IPS-18a (cell line): ENCODE results near the gene TMEM62.

Experiments
- H3K27ac ChIP-seq: one replicate; pipeline ENCODE4 v1.5.1; 2013; ENCODE audit warnings: low read length
- H3K27me3 ChIP-seq: one replicate; pipeline ENCODE4 v1.6.1; 2013; ENCODE audit warnings: mild to moderate bottlenecking, low read length; ENCODE audit not compliant: control insufficient read depth, insufficient read depth
- H3K36me3 ChIP-seq: one replicate; pipeline ENCODE4 v1.6.1; 2013; ENCODE audit warnings: low read depth, low read length; ENCODE audit not compliant: control insufficient read depth
- H3K4me1 ChIP-seq: one replicate; pipeline ENCODE4 v1.6.1; 2013; ENCODE audit warnings: low read depth, low read length; ENCODE audit not compliant: control insufficient read depth
- H3K4me3 ChIP-seq: one replicate; pipeline ENCODE4 v1.5.1; 2013; ENCODE audit warnings: low read length
- H3K9ac ChIP-seq: one replicate; pipeline ENCODE4 v1.6.1; 2013; ENCODE audit warnings: mild to moderate bottlenecking, low read length, moderate library complexity
- H3K9me3 ChIP-seq: one replicate; pipeline ENCODE4 v1.6.1; 2013; ENCODE audit warnings: low read depth, low read length; ENCODE audit not compliant: control insufficient read depth

The TMEM62 gene

GRCh38 chr15:43102187-43102586 is 31.2 kb upstream of the TMEM62 start:
- Histone ChIP-seq H3K36me3 (no peaks in the 10 kb centered on the region), H3K27me3 (no peaks in the 10 kb centered on the region), H3K27ac (no peak overlapping the region)

GRCh38 chr15:43103907-43104306 is 29.5 kb upstream of the TMEM62 start:
- peaks cover 12% of the 10 kb centered on the region for H3K27me3 ChIP-seq
- H3K9me3 ChIP-seq, result no peaks in the 10 kb centered on the region
- H3K9ac ChIP-seq, result no peak overlapping the region
- no peak overlapping the region for H3K27ac ChIP-seq
- no peaks in the 10 kb centered on the region for H3K36me3 ChIP-seq
- H3K4me3 ChIP-seq, result no peak overlapping the region
- H3K4me1 ChIP-seq, result no peaks in the 10 kb centered on the region

More at GRCh38 chr15:43102187-43102586, 31.2 kb upstream of the TMEM62 start:
- Histone ChIP-seq H3K4me1 (no peaks in the 10 kb centered on the region), H3K9ac (no peak overlapping the region), H3K9me3 (no peaks in the 10 kb centered on the region), H3K4me3 (no peak overlapping the region)

- Histone ChIP-seq H3K27ac (no peak overlapping the region), H3K9ac (no peak overlapping the region), H3K36me3 (no peaks in the 10 kb centered on the region), H3K4me3 (peak overlapping the region; percentile 88), H3K4me1 (no peaks in the 10 kb centered on the region), H3K27me3 (peaks cover 12% of the 10 kb centered on the region), H3K9me3 (no peaks in the 10 kb centered on the region)
Measured at GRCh38 chr15:43104426-43104825, 29.0 kb upstream of the TMEM62 start.

GRCh38 chr15:43105077-43105736 is 28.2 kb upstream of the TMEM62 start:
- Histone ChIP-seq H3K27me3 (peaks cover 12% of the 10 kb centered on the region), H3K9ac (peak overlapping the region; percentile 84), H3K36me3 (no peaks in the 10 kb centered on the region), H3K27ac (peak overlapping the region; percentile 20), H3K4me1 (no peaks in the 10 kb centered on the region), H3K4me3 (peak overlapping the region; percentile 88), H3K9me3 (no peaks in the 10 kb centered on the region)

- no peaks in the 10 kb centered on the region for H3K9me3 ChIP-seq
- H3K27ac ChIP-seq, result peak within 1 kb of the TSS; percentile 20
- peak within 1 kb of the TSS; percentile 84 for H3K9ac ChIP-seq
- H3K27me3 ChIP-seq, result peaks cover 12% of the 10 kb centered on the region
- no peaks in the 10 kb centered on the region for H3K4me1 ChIP-seq
- peak within 1 kb of the TSS; percentile 88 for H3K4me3 ChIP-seq
- no peaks in the 10 kb centered on the region for H3K36me3 ChIP-seq
Measured at GRCh38 chr15:43105778-43106485, 27.5 kb upstream of the TMEM62 start, which contains the start of gene UBR1. TSS of gene UBR1 (minus strand) at chr15:43106038. CDS start at chr15:43106022, 16 bp downstream.

GRCh38 chr15:43106486-43106829 is 26.9 kb upstream of the TMEM62 start:
- H3K27ac ChIP-seq, result peak overlapping the region; percentile 4

GRCh38 chr15:43107751-43108150 is 25.6 kb upstream of the TMEM62 start:
- Histone ChIP-seq H3K9me3 (no peaks in the 10 kb centered on the region), H3K9ac (no peak overlapping the region), H3K4me1 (no peaks in the 10 kb centered on the region), H3K4me3 (no peak overlapping the region), H3K27ac (no peak overlapping the region), H3K27me3 (peaks cover 12% of the 10 kb centered on the region), H3K36me3 (no peaks in the 10 kb centered on the region)

More at GRCh38 chr15:43106486-43106829, 26.9 kb upstream of the TMEM62 start:
- Histone ChIP-seq H3K36me3 (no peaks in the 10 kb centered on the region), H3K27me3 (peaks cover 12% of the 10 kb centered on the region), H3K9me3 (no peaks in the 10 kb centered on the region), H3K9ac (peak overlapping the region; percentile 50), H3K4me1 (no peaks in the 10 kb centered on the region), H3K4me3 (peak overlapping the region; percentile 88)

- H3K9ac ChIP-seq, result no peak overlapping the region
- H3K36me3 ChIP-seq, result no peaks in the 10 kb centered on the region
- no peak overlapping the region for H3K27ac ChIP-seq
- H3K9me3 ChIP-seq, result no peaks in the 10 kb centered on the region
- H3K27me3 ChIP-seq, result peaks cover 15% of the 10 kb centered on the region
- H3K4me1 ChIP-seq, result no peaks in the 10 kb centered on the region
- no peak overlapping the region for H3K4me3 ChIP-seq
Measured at GRCh38 chr15:43111354-43111753, 22.0 kb upstream of the TMEM62 start.

GRCh38 chr15:43118286-43118685 is 15.1 kb upstream of the TMEM62 start:
- Histone ChIP-seq H3K4me3 (no peak overlapping the region), H3K27ac (no peak overlapping the region), H3K27me3 (peaks cover 40% of the 10 kb centered on the region), H3K36me3 (no peaks in the 10 kb centered on the region), H3K9me3 (no peaks in the 10 kb centered on the region), H3K4me1 (no peaks in the 10 kb centered on the region), H3K9ac (no peak overlapping the region)

- Histone ChIP-seq H3K27ac (no peak overlapping the region), H3K9me3 (no peaks in the 10 kb centered on the region), H3K36me3 (no peaks in the 10 kb centered on the region), H3K9ac (no peak overlapping the region), H3K4me1 (no peaks in the 10 kb centered on the region), H3K4me3 (no peak overlapping the region), H3K27me3 (peaks cover 40% of the 10 kb centered on the region)
Measured at GRCh38 chr15:43118829-43119228, 14.6 kb upstream of the TMEM62 start.

- H3K4me3 ChIP-seq, result no peak overlapping the region
- H3K9ac ChIP-seq, result no peak overlapping the region
- H3K27me3 ChIP-seq, result peaks cover 35% of the 10 kb centered on the region
- H3K27ac ChIP-seq, result no peak overlapping the region
- no peaks in the 10 kb centered on the region for H3K9me3 ChIP-seq
- no peaks in the 10 kb centered on the region for H3K36me3 ChIP-seq
- H3K4me1 ChIP-seq, result no peaks in the 10 kb centered on the region
Measured at GRCh38 chr15:43121863-43122262, 11.5 kb upstream of the TMEM62 start.
